GM15510 (cell line): ENCODE data around the gene DHX58.

ENCODE experiments used
- POLR2A ChIP-seq: IDR thresholded peaks from 3 replicates; pipeline ENCODE4 v1.6.1; 2011; ENCODE audit warnings: borderline replicate concordance; ENCODE audit not compliant: insufficient read length; ENCODE audit errors: extremely low read depth

DHX58 gene

GRCh38 chr17:42133461-42134041 is 21.0 kb upstream of the DHX58 start:
- TF ChIP-seq POLR2A, result no peak

- TF ChIP-seq POLR2A, result no peak
Measured at GRCh38 chr17:42132941-42133340, 20.4 kb upstream of the DHX58 start.

GRCh38 chr17:42131981-42132432 is 19.5 kb upstream of the DHX58 start:
- no peak for TF ChIP-seq POLR2A

- no peak for TF ChIP-seq POLR2A
Measured at GRCh38 chr17:42131232-42131631, 18.7 kb upstream of the DHX58 start.

- no peak for TF ChIP-seq POLR2A
Measured at GRCh38 chr17:42130310-42130936, 17.9 kb upstream of the DHX58 start.

- no peak for TF ChIP-seq POLR2A
Measured at GRCh38 chr17:42129109-42129837, 16.8 kb upstream of the DHX58 start.

GRCh38 chr17:42127414-42127813 is 14.9 kb upstream of the DHX58 start:
- TF ChIP-seq POLR2A, result no peak

GRCh38 chr17:42126836-42127235 is 14.3 kb upstream of the DHX58 start:
- no peak for TF ChIP-seq POLR2A

GRCh38 chr17:42125565-42125964 is 13.1 kb upstream of the DHX58 start:
- no peak for TF ChIP-seq POLR2A

GRCh38 chr17:42124256-42124655 is 11.7 kb upstream of the DHX58 start:
- no peak for TF ChIP-seq POLR2A

GRCh38 chr17:42122371-42123303 is 10.1 kb upstream of the DHX58 start, which contains the start of gene HSPB9:
TSS of gene HSPB9 (plus strand) at chr17:42122804. CDS start at chr17:42122851, 47 bp downstream.
- TF ChIP-seq POLR2A, result no peak

GRCh38 chr17:42120770-42121769 is 8.6 kb upstream of the DHX58 start, which contains the start of gene KAT2A:
TSS of gene KAT2A (minus strand) at chr17:42121367. CDS start at chr17:42121304, 63 bp downstream.
- TF ChIP-seq POLR2A, result peak; percentile 83

GRCh38 chr17:42120161-42120769 is 7.8 kb upstream of the DHX58 start:
- TF ChIP-seq POLR2A, result no peak
